KBM-7 (cell line): ENCODE data around the gene ETS2.

Experiments
- DNase-seq: peaks from one replicate; pipeline ENCODE4 v3.0.0-alpha.2; 2015
- in situ Hi-C: fragments of 300-500 bp; cut with MboI; formaldehyde crosslinking; loops from 2 replicates; pipeline ENCODE4 v1.14.3; 2020; ENCODE audit warnings: low sequenced_read_pairs, low pct_unique_long_range_greater_than_20kb, mixed read lengths

The ETS2 gene

GRCh38 chr21:38850277-38850951 lies 44.7 kb downstream of the ETS2 start:
- in situ Hi-C loops: no loop called here
- DNase-seq: no peak

- in situ Hi-C loops: no loop called here
- no peak for DNase-seq
Observed at GRCh38 chr21:38851101-38851500, 45.4 kb downstream of the ETS2 start.

DNA sequence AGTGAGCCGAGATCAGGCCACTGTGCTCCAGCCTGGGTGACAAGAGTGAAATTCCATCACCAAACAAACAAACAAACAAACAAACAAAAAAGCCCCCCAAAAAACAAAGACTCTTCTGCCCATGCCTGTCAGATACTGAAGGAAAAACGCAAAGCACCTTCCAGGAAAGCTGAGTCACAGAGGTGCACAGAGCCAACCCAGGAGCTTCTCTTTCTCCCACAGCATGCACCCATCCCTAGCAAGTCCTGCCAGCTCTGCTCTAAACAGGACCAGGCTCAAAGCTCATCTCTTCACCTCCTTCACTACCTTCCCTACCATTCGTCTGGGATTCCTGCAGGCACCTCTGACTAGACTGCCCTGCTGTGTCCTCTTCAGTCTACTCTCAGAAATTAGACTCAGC lies 46.5 kb downstream of the ETS2 start:
- no peak for DNase-seq
- in situ Hi-C loops: no loop called here

GRCh38 chr21:38852708-38853107 lies 47.0 kb downstream of the ETS2 start:
- DNase-seq: no peak
- in situ Hi-C loops: no loop called here

DNA sequence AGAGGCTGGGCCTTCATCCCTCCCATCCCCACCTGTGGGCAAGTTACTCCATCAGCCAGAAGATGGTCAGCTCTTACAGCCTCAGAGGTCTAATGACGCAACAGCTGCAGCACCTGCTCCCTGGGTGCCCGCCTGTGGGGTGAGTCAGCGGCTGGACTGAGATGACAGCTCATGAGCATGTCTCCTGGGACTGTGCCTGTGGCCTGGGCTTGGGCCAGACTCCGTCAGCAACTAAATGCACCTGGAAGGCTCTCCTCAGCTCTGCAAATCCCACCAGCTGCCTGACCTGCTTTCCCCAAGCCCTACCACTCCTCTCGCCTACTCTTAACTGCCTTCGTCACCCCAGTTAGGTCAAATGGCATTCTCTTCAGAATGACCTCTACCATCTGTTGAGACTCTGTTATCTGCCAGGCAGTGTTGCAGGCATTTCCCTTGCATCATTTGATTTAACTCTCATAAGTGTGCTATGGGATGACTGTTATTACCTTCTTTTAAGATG lies 47.7 kb downstream of the ETS2 start:
- no peak for DNase-seq

DNA sequence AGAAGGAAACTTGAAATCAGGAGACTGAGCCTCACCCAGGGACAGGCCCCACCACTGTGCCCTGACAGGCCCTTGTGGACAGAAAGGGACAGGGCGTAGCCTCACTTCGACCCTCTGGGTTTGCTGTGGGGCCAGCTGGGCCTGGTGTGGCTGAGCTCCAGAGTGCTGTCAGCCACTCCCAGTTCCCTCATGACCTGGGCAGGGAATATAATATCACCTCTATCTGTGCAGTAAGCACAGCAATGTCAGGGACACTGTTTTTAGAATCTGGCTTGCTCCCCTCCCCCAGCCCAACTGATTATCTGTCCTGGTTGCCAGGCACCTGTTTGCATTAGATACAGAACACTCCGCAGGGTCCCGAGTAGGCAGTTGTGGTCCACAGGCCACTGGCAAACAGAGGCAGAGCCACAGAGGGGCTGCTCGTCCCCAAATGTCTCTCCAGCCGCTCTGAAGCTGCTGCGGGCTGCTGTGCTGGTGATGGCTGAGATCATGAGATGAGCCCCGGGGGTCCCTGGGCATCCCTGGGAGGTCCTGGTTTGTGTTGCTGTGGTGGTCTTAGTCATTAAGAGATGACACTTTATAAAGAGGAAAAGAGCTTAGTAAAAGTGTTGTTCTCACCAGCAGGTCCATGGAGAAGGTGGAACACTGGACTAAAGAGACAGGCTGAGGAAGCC lies 51.6 kb downstream of the ETS2 start:
- DNase-seq: no peak
- in situ Hi-C loops: no loop called here

More for the DNA sequence above, 47.7 kb downstream of the ETS2 start:
- in situ Hi-C loops: no loop called here

DNA sequence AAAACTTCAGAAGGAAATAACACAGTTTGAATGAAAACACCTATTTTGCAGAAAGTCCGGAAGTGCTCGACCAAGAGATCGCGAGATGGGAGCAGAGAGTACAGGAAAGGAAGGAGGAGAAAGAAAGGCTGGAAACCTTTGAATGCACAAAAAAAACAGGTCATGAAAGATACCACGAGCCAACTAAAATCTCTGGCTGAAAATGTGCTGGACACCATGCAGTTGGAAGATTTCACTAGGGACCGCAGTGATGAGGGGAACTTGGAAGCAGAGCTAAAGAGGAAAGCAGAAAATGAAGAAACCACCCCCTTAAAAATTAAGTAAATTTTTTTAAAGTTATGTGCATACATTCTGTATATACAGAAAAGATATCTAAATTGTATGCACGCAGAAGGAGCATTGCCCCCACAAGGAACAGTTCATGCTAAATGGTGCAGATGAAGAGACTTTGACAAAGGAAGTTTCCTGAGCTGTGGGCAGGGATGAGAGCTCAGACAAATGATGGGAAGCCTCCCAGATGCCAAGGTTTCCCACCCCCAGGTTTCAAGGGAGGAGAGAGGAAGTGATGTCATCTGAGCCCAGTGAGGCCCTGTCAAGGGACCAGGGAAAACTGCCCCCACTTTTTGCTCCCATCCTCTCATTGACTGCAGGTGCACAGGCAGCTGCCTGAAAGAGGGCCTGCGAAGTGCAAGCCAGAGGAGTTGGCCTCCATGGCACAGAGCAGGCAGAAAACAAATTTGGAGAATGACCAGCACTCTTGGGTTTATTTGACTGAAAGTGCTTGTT lies 52.5 kb downstream of the ETS2 start:
- in situ Hi-C loops: no loop called here
- DNase-seq: no peak

DNA sequence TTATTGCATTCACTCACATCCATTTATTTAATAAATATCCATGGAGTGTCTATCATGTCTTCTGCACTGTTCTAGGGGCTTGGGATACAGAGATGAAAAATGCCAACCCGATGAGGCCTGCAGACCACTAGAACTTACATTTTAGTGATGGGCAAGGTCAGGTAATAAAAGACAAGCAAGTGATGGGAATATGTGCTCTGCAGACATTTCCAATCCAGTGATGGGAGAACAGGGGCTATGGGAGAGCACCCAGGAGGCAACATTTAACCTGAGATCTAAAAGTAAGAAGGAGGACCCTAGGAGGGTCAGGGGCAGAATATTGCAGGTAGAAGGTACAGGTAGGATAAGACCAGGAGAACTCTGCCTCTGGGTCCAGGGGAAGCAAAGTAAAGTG lies 53.1 kb downstream of the ETS2 start:
- in situ Hi-C loops: no loop called here
- no peak for DNase-seq

DNA sequence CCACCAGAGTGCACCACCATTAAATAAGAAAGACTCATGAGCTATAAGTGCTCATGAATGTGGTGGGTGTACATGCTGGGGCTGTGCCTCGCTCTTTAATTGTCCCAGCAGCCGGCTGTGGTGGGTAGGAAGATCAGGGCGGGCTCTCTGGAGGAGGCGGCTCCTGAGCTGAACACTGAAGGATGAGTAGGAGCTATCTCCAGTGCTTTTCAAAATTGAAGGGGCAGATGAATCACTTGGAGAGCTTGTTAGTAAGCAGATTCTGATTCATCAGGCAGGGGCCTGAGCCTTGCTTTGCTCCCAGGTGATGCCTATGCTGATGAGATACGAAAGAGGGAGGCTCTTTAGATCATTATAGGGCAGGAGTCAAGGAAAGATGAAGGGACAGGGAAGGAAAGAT lies 54.1 kb downstream of the ETS2 start:
- in situ Hi-C loops: no loop called here
- no peak for DNase-seq

DNA sequence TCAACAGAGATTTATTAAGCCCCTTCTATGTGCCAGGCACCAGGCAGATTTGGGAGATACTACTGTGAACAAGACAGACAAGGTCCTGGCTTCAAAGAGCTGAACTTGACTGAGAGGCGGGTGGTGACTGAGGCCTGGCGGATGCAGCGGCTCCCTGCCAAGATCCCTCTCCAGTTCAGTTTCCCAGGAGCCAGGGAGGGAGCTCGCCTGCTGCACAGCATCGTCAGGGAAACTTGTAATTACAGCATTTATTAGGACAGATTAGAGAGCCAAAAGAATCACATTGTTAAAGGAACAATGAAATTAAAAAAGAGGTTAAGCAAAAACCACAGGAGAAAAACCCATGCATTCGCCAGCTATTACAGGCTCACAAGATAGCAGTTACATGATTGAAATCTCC lies 55.3 kb downstream of the ETS2 start:
- DNase-seq: no peak
- in situ Hi-C loops: no loop called here

DNA sequence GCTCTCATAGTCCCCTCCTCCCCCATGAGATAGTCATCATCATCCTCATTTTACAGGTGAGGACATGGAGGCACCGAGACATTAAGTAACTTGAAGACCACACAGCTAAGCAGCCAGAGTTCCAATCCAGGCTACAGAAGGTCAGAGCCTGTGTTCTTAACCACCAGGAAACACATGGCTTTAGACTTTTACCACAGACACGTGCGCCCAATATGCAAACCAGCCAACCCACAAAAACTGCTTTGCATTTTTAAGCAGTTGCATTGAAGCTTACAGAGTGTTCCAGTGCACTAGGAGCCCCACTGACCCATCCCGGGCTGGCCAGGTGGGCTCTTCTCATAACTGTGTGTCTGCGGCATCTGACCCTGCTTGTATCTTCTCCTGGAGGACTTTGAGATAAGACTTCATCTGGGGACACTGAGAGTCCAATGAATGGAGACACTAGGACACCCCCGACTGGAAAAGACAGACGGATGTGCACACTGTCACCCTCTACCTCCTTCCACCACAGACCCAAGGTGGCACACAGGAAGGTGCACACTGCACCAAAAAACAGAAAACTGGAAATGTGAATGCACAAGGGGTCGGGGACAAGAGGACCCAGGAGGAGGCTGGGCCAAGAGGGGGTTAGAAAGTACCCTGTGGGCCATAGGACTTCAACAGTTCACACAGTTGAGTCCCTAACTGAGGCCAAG lies 56.4 kb downstream of the ETS2 start:
- in situ Hi-C loops: no loop called here
- peak; percentile 38 for DNase-seq

GRCh38 chr21:38863291-38863690 lies 57.6 kb downstream of the ETS2 start:
- in situ Hi-C loops: no loop called here

DNA sequence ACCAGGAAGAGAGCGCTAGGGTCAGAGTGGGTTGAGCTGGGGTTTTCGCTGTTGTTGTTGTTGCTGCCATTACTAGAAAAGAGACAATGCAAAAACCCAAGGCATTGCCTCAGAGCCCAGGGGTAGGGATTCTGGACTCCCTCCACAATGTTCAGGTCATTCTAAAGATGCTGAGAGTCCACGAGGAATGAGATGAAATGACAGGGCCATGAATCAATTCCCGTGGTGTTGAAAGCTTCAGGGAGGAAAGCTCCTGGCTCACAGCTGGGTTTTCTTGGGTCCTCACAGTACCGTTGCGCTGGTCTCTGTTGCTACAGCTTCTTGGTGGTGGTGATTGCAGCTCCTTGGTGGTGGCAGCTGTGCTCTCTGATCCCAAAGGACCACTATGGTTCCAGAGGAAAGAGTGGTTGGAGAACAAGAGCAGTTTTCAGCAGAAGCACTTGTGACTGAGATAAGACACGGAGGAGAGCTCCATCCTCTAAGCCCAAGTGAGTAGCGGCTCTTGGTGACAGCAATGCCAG lies 58.2 kb downstream of the ETS2 start:
- no peak for DNase-seq
- in situ Hi-C loops: no loop called here

More at GRCh38 chr21:38863291-38863690, 57.6 kb downstream of the ETS2 start:
- DNase-seq: no peak

- in situ Hi-C loops: no loop called here
- DNase-seq: no peak
Observed at GRCh38 chr21:38864964-38865363, 59.2 kb downstream of the ETS2 start.

- in situ Hi-C loops: no loop called here
- peak; percentile 37 for DNase-seq
Observed at GRCh38 chr21:38869196-38869595, 63.5 kb downstream of the ETS2 start.

DNA sequence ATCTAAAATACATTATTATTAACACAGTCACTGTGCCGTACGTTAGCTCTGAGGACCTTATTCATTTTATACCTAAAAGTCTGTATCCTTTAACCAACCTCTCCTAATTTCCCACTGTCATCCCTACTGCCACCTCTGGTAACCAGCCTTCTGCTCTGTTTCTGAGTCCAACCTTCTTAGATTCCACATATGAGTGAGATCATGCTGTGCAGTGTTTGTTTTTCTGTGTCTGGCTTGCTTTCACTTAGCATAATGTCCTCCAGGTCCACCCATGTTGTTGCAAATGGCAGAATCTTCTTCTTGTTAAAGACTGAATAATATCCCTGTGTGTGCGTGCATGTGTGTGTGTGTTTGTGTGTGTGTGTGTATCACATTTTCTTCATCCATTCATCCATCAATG lies 64.2 kb downstream of the ETS2 start:
- in situ Hi-C loops: no loop called here
- no peak for DNase-seq
